H1 (cell line): ENCODE measurements around the gene ST8SIA2.

Experiments
- PHF8 ChIP-seq: fragments of 200-600 bp; sonication (generic); conservative IDR thresholded peaks from 2 replicates; pipeline ENCODE4 v1.7.1; 2012; ENCODE audit warnings: low read depth, mild to moderate bottlenecking, inconsistent platforms, low read length, moderate library complexity
- TCF12 ChIP-seq: IDR thresholded peaks from 2 replicates; pipeline ENCODE4 v1.6.1; 2011; ENCODE audit warnings: low read depth, mild to moderate bottlenecking, low read length

GRCh38 chr15:92417716-92418115 is 24.0 kb downstream of the ST8SIA2 start:
- no peak for TF ChIP-seq TCF12
- no peak for TF ChIP-seq PHF8
